Measurements from ENCODE around the gene MCF2L2. TPM values are rescaled to one million over a fixed set of nuclear protein-coding genes. Genes with fewer than 3 reads are reported as not detected.
"Not testable (repeated sequence)": the region's sequence is repeated elsewhere in the genome, so short reads cannot be mapped to it uniquely, and the experiment has no call there.

The MCF2L2 gene
- total and polyA plus RNA-seq, 7 donors: 0.17 to 2.7 (median 0.57) TPM

DNA sequence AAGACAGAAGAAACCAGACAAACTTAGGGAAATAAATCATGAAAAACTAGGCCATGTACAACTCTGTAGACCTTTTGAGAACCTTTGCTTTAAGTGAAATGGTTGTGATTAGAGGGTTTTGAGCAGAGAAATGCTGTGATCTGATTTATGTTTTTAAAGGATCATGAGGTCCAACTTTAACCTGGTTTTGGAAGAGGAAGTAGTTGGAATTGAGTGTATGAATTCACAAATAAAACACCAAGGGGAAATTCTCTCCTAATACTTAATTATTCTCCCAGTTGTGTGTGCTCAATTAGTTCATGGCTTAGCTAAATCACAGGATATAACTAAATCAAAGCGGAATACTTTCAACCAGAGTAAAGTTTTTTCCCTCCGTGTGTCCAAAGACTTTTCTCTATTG lies 45.5 kb upstream of the MCF2L2 start:
- intact Hi-C loops (cut with DNase I): no loop called here
- Histone ChIP-seq H3K9me3 (no peaks in the 10 kb centered on the region), H3K27ac (peak overlapping the region; percentile 11), H3K4me3 (no peak overlapping the region), H3K36me3 (ENCODE audit: insufficient read depth in 1 of 2, low read depth in 1 of 2) (no peaks in the 10 kb centered on the region), H3K4me1 (no peaks in the 10 kb centered on the region), H3K27me3 (ENCODE audit: insufficient read depth in 3 of 3, low read length in 2 of 3) (no peaks in the 10 kb centered on the region)
- WGBS, 3 donors: 68 to 83% (median 72%) methylated on average over 2 of the region's 2 CpGs
- no peak for DNase-seq
- ATAC-seq: no peak
- TF ChIP-seq, protein P1, sequence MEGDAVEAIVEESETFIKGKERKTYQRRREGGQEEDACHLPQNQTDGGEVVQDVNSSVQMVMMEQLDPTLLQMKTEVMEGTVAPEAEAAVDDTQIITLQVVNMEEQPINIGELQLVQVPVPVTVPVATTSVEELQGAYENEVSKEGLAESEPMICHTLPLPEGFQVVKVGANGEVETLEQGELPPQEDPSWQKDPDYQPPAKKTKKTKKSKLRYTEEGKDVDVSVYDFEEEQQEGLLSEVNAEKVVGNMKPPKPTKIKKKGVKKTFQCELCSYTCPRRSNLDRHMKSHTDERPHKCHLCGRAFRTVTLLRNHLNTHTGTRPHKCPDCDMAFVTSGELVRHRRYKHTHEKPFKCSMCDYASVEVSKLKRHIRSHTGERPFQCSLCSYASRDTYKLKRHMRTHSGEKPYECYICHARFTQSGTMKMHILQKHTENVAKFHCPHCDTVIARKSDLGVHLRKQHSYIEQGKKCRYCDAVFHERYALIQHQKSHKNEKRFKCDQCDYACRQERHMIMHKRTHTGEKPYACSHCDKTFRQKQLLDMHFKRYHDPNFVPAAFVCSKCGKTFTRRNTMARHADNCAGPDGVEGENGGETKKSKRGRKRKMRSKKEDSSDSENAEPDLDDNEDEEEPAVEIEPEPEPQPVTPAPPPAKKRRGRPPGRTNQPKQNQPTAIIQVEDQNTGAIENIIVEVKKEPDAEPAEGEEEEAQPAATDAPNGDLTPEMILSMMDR (IDR thresholded peaks at IDR 0.05): no peak

DNA sequence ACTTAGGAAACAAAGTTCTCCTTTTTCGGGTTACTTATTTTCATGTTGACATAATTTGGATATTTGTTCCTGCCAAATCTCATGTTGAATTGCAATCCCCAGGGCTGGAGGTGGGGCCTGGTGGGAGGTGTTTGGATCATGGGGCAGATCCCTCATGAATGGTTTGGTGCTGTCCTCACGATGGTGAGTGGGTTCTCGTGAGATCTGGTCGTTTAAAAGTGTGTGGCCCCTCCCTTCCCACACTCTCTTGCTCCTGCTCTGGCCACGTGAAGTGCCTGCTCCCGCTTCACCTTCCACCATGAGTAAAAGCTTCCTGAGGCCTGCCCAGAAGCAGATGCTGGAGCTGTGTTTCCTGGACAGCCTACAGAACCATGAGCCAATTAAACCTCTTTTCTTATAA lies 43.7 kb upstream of the MCF2L2 start:
- Histone ChIP-seq H3K27ac (no peak overlapping the region), H3K4me1 (no peaks in the 10 kb centered on the region), H3K4me3 (no peak overlapping the region), H3K36me3 (ENCODE audit: insufficient read depth in 1 of 2, low read depth in 1 of 2) (no peaks in the 10 kb centered on the region), H3K27me3 (ENCODE audit: insufficient read depth in 3 of 3, low read length in 2 of 3) (no peaks in the 10 kb centered on the region), H3K9me3 (no peaks in the 10 kb centered on the region)
- intact Hi-C loops (cut with DNase I): no loop called here
- WGBS, 3 donors: 57 to 78% (median 63%) methylated on average over 6 of the region's 6 CpGs
- TF ChIP-seq, protein P1 (IDR thresholded peaks at IDR 0.05): no peak
- DNase-seq: no peak
- ATAC-seq: no peak

DNA sequence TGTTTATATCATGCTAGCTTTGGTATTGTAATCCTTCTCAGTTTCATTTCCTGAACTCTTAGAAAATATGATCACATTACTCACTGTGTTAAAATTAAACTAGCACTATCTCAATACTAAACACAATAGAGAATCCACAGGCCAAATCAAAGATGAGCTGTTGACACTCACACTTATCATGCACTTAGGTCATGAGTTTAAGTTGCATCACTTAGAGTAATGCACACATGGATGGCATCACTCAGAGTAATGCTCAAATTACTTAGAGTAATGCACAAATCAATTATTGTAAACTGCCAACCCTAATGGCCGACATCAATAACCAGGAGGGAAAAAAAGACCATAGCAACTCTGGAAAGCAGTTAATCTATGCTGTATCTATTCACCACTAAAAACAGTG lies 40.0 kb upstream of the MCF2L2 start:
- H3K4me1 ChIP-seq: no peaks in the 10 kb centered on the region
- no peaks in the 10 kb centered on the region for H3K27me3 ChIP-seq (ENCODE audit: insufficient read depth in 3 of 3, low read length in 2 of 3)
- ATAC-seq: peak in 3 of 4 donors; percentile 19 to 34 (median 20)
- intact Hi-C loops (cut with DNase I): loop anchor here (2.0 kb wide), 2 partner anchors 296 to 298 kb away; no protein-coding TSS in a partner anchor
- WGBS, 3 donors: 44 to 67% (median 65%) methylated on average over 1 of the region's 1 CpG
- no peaks in the 10 kb centered on the region for H3K9me3 ChIP-seq
- no peak overlapping the region for H3K4me3 ChIP-seq
- DNase-seq: no peak
- H3K27ac ChIP-seq: no peak overlapping the region
- no peaks in the 10 kb centered on the region for H3K36me3 ChIP-seq (ENCODE audit: insufficient read depth in 1 of 2, low read depth in 1 of 2)
- TF ChIP-seq, protein P1 (IDR thresholded peaks at IDR 0.05): no peak

DNA sequence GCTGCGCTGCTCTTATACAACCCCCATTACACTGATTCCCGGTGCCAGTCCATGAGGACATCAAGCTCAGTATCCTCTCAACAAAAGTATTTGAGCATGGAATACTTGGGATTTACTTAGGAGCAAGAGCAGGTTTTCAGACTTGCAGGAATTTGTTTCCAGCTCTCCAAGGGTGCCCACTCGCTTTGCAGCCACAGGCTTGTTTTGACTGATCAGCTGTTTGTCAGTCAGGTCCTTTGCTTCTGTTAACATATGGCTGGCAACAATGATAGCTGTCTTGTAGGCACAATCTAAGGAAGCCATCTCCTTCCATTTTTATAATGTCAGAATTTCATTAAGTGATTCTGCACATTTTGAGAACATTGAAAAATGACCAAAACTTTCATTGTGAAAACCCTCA lies 38.2 kb upstream of the MCF2L2 start:
- H3K9me3 ChIP-seq: no peaks in the 10 kb centered on the region
- DNase-seq: no peak
- H3K27me3 ChIP-seq (ENCODE audit: insufficient read depth in 3 of 3, low read length in 2 of 3): no peaks in the 10 kb centered on the region
- H3K27ac ChIP-seq: no peak overlapping the region
- WGBS, 3 donors: 75 to 81% (median 77%) methylated on average over 3 of the region's 3 CpGs
- TF ChIP-seq, protein P1 (IDR thresholded peaks at IDR 0.05): no peak
- no peak for ATAC-seq
- H3K4me1 ChIP-seq: no peaks in the 10 kb centered on the region
- no peaks in the 10 kb centered on the region for H3K36me3 ChIP-seq (ENCODE audit: insufficient read depth in 1 of 2, low read depth in 1 of 2)
- H3K4me3 ChIP-seq: no peak overlapping the region
- intact Hi-C loops (cut with DNase I): no loop called here

DNA sequence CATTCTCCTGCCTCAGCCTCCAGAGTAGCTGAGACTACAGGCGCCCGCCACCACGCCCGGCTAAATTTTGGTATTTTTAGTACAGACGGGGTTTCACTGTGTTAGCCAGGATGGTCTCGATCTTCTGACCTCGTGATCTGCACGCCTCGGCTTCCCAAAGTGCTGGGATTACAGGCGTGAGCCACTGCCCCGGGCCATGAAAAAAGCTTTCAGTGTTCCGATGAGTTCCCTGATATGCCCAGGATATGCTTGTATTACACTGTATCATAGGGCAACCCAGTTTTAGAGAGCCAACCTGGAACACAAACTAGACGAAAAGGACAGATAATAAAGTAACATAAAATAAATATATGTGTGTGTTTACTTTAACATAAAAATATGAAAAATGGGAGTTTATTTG lies 37.3 kb upstream of the MCF2L2 start:
- ATAC-seq; intact Hi-C loops (cut with DNase I); H3K9me3 ChIP-seq; H3K27ac ChIP-seq; DNase-seq; H3K4me1 ChIP-seq; H3K36me3 ChIP-seq (ENCODE audit: insufficient read depth in 1 of 2, low read depth in 1 of 2); H3K4me3 ChIP-seq; H3K27me3 ChIP-seq (ENCODE audit: insufficient read depth in 3 of 3, low read length in 2 of 3): not testable (repeated sequence)
- WGBS, 3 donors: 82 to 89% (median 84%) methylated on average over 13 of the region's 13 CpGs
